ENCODE results near the gene MED13. TPM values are rescaled to one million over a fixed set of nuclear protein-coding genes. Genes with fewer than 3 reads are reported as not detected.

Gene MED13
- total RNA-seq, 1 experiment from 2014 or later = 60.7 TPM

DNA sequence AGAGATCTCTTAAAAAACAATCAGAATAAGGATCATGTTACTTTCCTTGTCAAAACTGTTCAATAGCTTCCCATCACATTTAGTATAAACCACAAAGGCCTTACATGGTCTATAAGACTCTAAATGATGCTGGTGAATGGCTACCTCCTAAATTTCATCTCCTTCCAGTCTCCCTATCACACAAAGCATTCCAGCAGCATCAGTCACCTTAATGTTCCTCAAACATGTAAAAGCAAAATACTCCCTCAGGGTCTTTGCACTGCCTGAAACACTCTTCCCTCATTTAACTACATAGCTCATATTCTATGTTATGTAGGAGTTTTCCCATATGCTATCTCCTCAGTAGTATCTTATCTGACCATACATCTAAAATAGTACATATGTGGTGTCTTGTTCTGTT lies 83.8 kb downstream of the MED13 start:
- Mint-ChIP-seq H3K9me3 (no peaks in the 10 kb centered on the region), H3K4me1 (no peaks in the 10 kb centered on the region), H3K27ac (no peak overlapping the region), H3K36me3 (ENCODE audit: insufficient read depth in 1 of 3, low read depth in 3 of 3) (peaks cover 28 to 79% (median 67%) of the 10 kb centered on the region in 3 experiments), H3K27me3 (ENCODE audit: low read depth) (no peaks in the 10 kb centered on the region), H3K4me3 (no peak overlapping the region)
- H3K23me2 ChIP-seq (ENCODE audit: insufficient read length, low read depth, low read length, poor library complexity, severe bottlenecking) = no peaks in the 10 kb centered on the region
- H3K4ac ChIP-seq (ENCODE audit: low read depth, low read length) = no peak overlapping the region
- DNase-seq = no peak
- no peak overlapping the region for H4K5ac ChIP-seq (ENCODE audit: insufficient read length, low read depth, low read length)
- H4K91ac ChIP-seq (ENCODE audit: insufficient read length, low read depth, low read length) = no peak overlapping the region
- H3K18ac ChIP-seq (ENCODE audit: insufficient read length, low read depth, low read length) = no peak overlapping the region
- H2BK5ac ChIP-seq (ENCODE audit: insufficient read length, low read length) = no peak overlapping the region
- no peak overlapping the region for H2AFZ ChIP-seq (ENCODE audit: low read length)
- H3K23ac ChIP-seq (ENCODE audit: insufficient read length, low read depth, low read length) = no peak overlapping the region
- H2BK20ac ChIP-seq (ENCODE audit: low read depth, low read length, poor library complexity, severe bottlenecking) = no peak overlapping the region
- H2BK120ac ChIP-seq (ENCODE audit: low read depth, low read length, poor library complexity, severe bottlenecking) = no peak overlapping the region
- H3K27ac ChIP-seq (ENCODE audit: insufficient read length, low read depth, low read length) = no peak overlapping the region
- no peaks in the 10 kb centered on the region for H3K79me1 ChIP-seq (ENCODE audit: insufficient read depth, low read depth, low read length, poor library complexity, severe bottlenecking)
- H2AK5ac ChIP-seq (ENCODE audit: insufficient read length, low read length) = no peak overlapping the region
- no peak for TF ChIP-seq CTCF (conservative IDR thresholded peaks at IDR 0.05)
- no peaks in the 10 kb centered on the region for H3K4me1 ChIP-seq (ENCODE audit: insufficient read depth, low read length)
- no peak overlapping the region for H3K14ac ChIP-seq (ENCODE audit: insufficient read depth, low read length)
- no peaks in the 10 kb centered on the region for H3K9me3 ChIP-seq (ENCODE audit: control insufficient read depth, low read depth, low read length)
- H2BK12ac ChIP-seq (ENCODE audit: insufficient read length, low read depth, low read length) = no peak overlapping the region
- no peak overlapping the region for H3T11ph ChIP-seq (ENCODE audit: low read length)
- no peaks in the 10 kb centered on the region for H4K20me1 ChIP-seq (ENCODE audit: control insufficient read depth, insufficient read depth, insufficient read length)
- H3K4me2 ChIP-seq (ENCODE audit: insufficient read depth, insufficient read length, low read length) = no peak overlapping the region
- no peak overlapping the region for H3K9ac ChIP-seq (ENCODE audit: extremely low read depth, insufficient read length, low read length)
- H3K56ac ChIP-seq (ENCODE audit: insufficient read length, low read depth, low read length) = no peak overlapping the region
- H4K8ac ChIP-seq (replicated peaks; ENCODE audit: insufficient read length, low read depth, low read length) = no peak overlapping the region
- H3K79me2 ChIP-seq (ENCODE audit: insufficient read depth, low read length) = no peaks in the 10 kb centered on the region; the same call in 1 of the 2 replicates
- no peak overlapping the region for H2BK15ac ChIP-seq (ENCODE audit: low read depth, low read length)
- H3K27me3 ChIP-seq (ENCODE audit: insufficient read depth, low read length) = no peaks in the 10 kb centered on the region

All from H9 (cell line).